SJCRH30 (cell line): ENCODE data around the gene NR2C1. TPM values are rescaled to one million over a fixed set of nuclear protein-coding genes. Genes with fewer than 3 reads are reported as not detected.
"Not testable (repeated sequence)": the region's sequence is repeated elsewhere in the genome, so short reads cannot be mapped to it uniquely, and the experiment has no call there.

ENCODE experiments used
- DNase-seq, 2 experiments: peaks; one replicate each; pipeline ENCODE4 v3.0.0-alpha.2; 2015 to 2020
- H3K27ac ChIP-seq: fragments of 250-450 bp; sonication (Bioruptor Pico); 2 replicates; pipeline ENCODE4 v1.5.1; 2020; ENCODE audit warnings: mild to moderate bottlenecking, moderate library complexity
- H3K27me3 ChIP-seq: fragments of 250-450 bp; sonication (Bioruptor Pico); 2 replicates; pipeline ENCODE4 v1.5.1; 2020; ENCODE audit warnings: mild to moderate bottlenecking, moderate library complexity
- H3K36me3 ChIP-seq: fragments of 250-450 bp; sonication (Bioruptor Pico); 2 replicates; pipeline ENCODE4 v1.5.1; 2020; ENCODE audit warnings: mild to moderate bottlenecking, moderate library complexity
- H3K4me1 ChIP-seq: fragments of 250-450 bp; sonication (Bioruptor Pico); 2 replicates; pipeline ENCODE4 v1.5.1; 2020; ENCODE audit warnings: mild to moderate bottlenecking, moderate library complexity
- H3K4me3 ChIP-seq: fragments of 250-450 bp; sonication (Bioruptor Pico); 2 replicates; pipeline ENCODE4 v1.5.1; 2020; ENCODE audit warnings: mild to moderate bottlenecking, moderate library complexity
- H3K9me3 ChIP-seq: fragments of 250-450 bp; sonication (Bioruptor Pico); replicated peaks from 2 replicates; pipeline ENCODE4 v1.5.1; 2020; ENCODE audit warnings: mild to moderate bottlenecking, moderate library complexity
- total RNA-seq: library from RNA; depleted of rRNA; stranded (reverse); fragments of >200 nt; shearing (Covaris generic); gene quantifications from 2 replicates; pipeline ENCODE4 v1.2.3, GENCODE V29; 2014

NR2C1 gene
- total RNA-seq, 1 experiment from 2014 or later, result 39.1 TPM

- Histone ChIP-seq H3K36me3 (peaks cover 8% of the 10 kb centered on the region; the same call in 1 of the 2 replicates), H3K27me3 (no peaks in the 10 kb centered on the region), H3K9me3 (no peaks in the 10 kb centered on the region; the same call in 1 of the 2 replicates), H3K4me1 (peaks cover 2% of the 10 kb centered on the region; the same call in 1 of the 2 replicates), H3K4me3 (peak overlapping the region; percentile 75), H3K27ac (peak overlapping the region; percentile 65; the same call in 1 of the 2 replicates)
- DNase-seq, result no peak
These were observed 70.7 kb downstream of the NR2C1 start for GRCh38 chr12:95002754-95003153.

- no peak for DNase-seq
- Histone ChIP-seq H3K36me3 (peaks cover 17% of the 10 kb centered on the region; the same call in 1 of the 2 replicates), H3K4me3 (no peak overlapping the region), H3K4me1 (peaks cover 2% of the 10 kb centered on the region; the same call in 1 of the 2 replicates), H3K9me3 (no peaks in the 10 kb centered on the region), H3K27ac (no peak overlapping the region), H3K27me3 (no peaks in the 10 kb centered on the region)
These were observed 75.1 kb downstream of the NR2C1 start for GRCh38 chr12:94998326-94998725.

- no peaks in the 10 kb centered on the region for H3K27me3 ChIP-seq
- peaks cover 17% of the 10 kb centered on the region; the same call in 1 of the 2 replicates for H3K36me3 ChIP-seq
- H3K4me1 ChIP-seq, result peaks cover 2% of the 10 kb centered on the region; the same call in 1 of the 2 replicates
- no peak overlapping the region for H3K27ac ChIP-seq
- no peak for DNase-seq
- no peak overlapping the region for H3K4me3 ChIP-seq
- no peaks in the 10 kb centered on the region for H3K9me3 ChIP-seq
These were observed 75.7 kb downstream of the NR2C1 start for GRCh38 chr12:94997726-94998125.

- DNase-seq, result no peak
- peaks cover 17% of the 10 kb centered on the region; the same call in 1 of the 2 replicates for H3K36me3 ChIP-seq
- no peak overlapping the region for H3K27ac ChIP-seq
- no peaks in the 10 kb centered on the region for H3K9me3 ChIP-seq
- no peak overlapping the region for H3K4me3 ChIP-seq
- H3K27me3 ChIP-seq, result no peaks in the 10 kb centered on the region
- H3K4me1 ChIP-seq, result no peaks in the 10 kb centered on the region
These were observed 76.4 kb downstream of the NR2C1 start for GRCh38 chr12:94997061-94997460.

GRCh38 chr12:94994312-94994711 is 79.1 kb downstream of the NR2C1 start:
- Histone ChIP-seq H3K4me1 (no peaks in the 10 kb centered on the region), H3K36me3 (peaks cover 10% of the 10 kb centered on the region; the same call in 1 of the 2 replicates), H3K4me3 (no peak overlapping the region), H3K27ac (no peak overlapping the region), H3K9me3 (no peaks in the 10 kb centered on the region), H3K27me3 (no peaks in the 10 kb centered on the region)
- DNase-seq, result no peak

GRCh38 chr12:94993855-94994254 is 79.6 kb downstream of the NR2C1 start:
- not testable (repeated sequence) for DNase-seq, H3K27me3 ChIP-seq, H3K9me3 ChIP-seq, H3K36me3 ChIP-seq, H3K27ac ChIP-seq, H3K4me1 ChIP-seq, H3K4me3 ChIP-seq

- Histone ChIP-seq H3K9me3 (no peaks in the 10 kb centered on the region), H3K27ac (no peak overlapping the region), H3K36me3 (peaks cover 3% of the 10 kb centered on the region; the same call in 1 of the 2 replicates), H3K4me1 (no peaks in the 10 kb centered on the region), H3K4me3 (no peak overlapping the region), H3K27me3 (no peaks in the 10 kb centered on the region)
- no peak for DNase-seq
These were observed 83.2 kb downstream of the NR2C1 start for GRCh38 chr12:94990222-94990621.

- Histone ChIP-seq H3K36me3 (no peaks in the 10 kb centered on the region; the same call in 1 of the 2 replicates), H3K4me1 (no peaks in the 10 kb centered on the region), H3K4me3 (no peak overlapping the region), H3K9me3 (no peaks in the 10 kb centered on the region), H3K27me3 (no peaks in the 10 kb centered on the region), H3K27ac (no peak overlapping the region)
- DNase-seq, result no peak
These were observed 84.9 kb downstream of the NR2C1 start for GRCh38 chr12:94988471-94988870.

GRCh38 chr12:94987801-94988200 is 85.6 kb downstream of the NR2C1 start:
- no peaks in the 10 kb centered on the region for H3K9me3 ChIP-seq
- no peak for DNase-seq

GRCh38 chr12:94987076-94987669 is 86.2 kb downstream of the NR2C1 start:
- H3K4me1 ChIP-seq, result peaks cover 4% of the 10 kb centered on the region; the same call in 1 of the 2 replicates
- H3K9me3 ChIP-seq, result no peaks in the 10 kb centered on the region
- H3K36me3 ChIP-seq, result no peaks in the 10 kb centered on the region; the same call in 1 of the 2 replicates
- H3K27me3 ChIP-seq, result no peaks in the 10 kb centered on the region
- H3K4me3 ChIP-seq, result no peak overlapping the region
- no peak for DNase-seq
- no peak overlapping the region for H3K27ac ChIP-seq

More at GRCh38 chr12:94987801-94988200, 85.6 kb downstream of the NR2C1 start:
- Histone ChIP-seq H3K4me1 (no peaks in the 10 kb centered on the region; the same call in 1 of the 2 replicates), H3K4me3 (no peak overlapping the region), H3K27ac (no peak overlapping the region), H3K36me3 (no peaks in the 10 kb centered on the region; the same call in 1 of the 2 replicates), H3K27me3 (no peaks in the 10 kb centered on the region)

GRCh38 chr12:94985099-94985498 is 88.3 kb downstream of the NR2C1 start:
- not testable (repeated sequence) for H3K9me3 ChIP-seq, H3K4me1 ChIP-seq, H3K36me3 ChIP-seq, DNase-seq, H3K27me3 ChIP-seq, H3K27ac ChIP-seq, H3K4me3 ChIP-seq

GRCh38 chr12:94983321-94983720 is 90.1 kb downstream of the NR2C1 start:
- Histone ChIP-seq H3K9me3 (no peaks in the 10 kb centered on the region), H3K27ac (peak overlapping the region; percentile 18; the same call in 1 of the 2 replicates), H3K4me3 (no peak overlapping the region), H3K4me1 (peaks cover 4% of the 10 kb centered on the region; the same call in 1 of the 2 replicates), H3K36me3 (peaks cover 3% of the 10 kb centered on the region), H3K27me3 (no peaks in the 10 kb centered on the region)
- DNase-seq, result no peak

GRCh38 chr12:94982456-94982855 is 91.0 kb downstream of the NR2C1 start:
- peaks cover 3% of the 10 kb centered on the region; the same call in 1 of the 2 replicates for H3K36me3 ChIP-seq
- no peaks in the 10 kb centered on the region for H3K9me3 ChIP-seq
- DNase-seq, result no peak
- H3K27me3 ChIP-seq, result no peaks in the 10 kb centered on the region
- H3K4me1 ChIP-seq, result peaks cover 4% of the 10 kb centered on the region; the same call in 1 of the 2 replicates
- no peak overlapping the region for H3K27ac ChIP-seq
- no peak overlapping the region for H3K4me3 ChIP-seq

- H3K4me3 ChIP-seq, result no peak overlapping the region
- peak in 1 of 2 experiments; percentile 8 for DNase-seq
- no peaks in the 10 kb centered on the region for H3K27me3 ChIP-seq
These were observed 92.8 kb downstream of the NR2C1 start for GRCh38 chr12:94980577-94980976.

GRCh38 chr12:94979941-94980340 is 93.5 kb downstream of the NR2C1 start:
- H3K4me3 ChIP-seq, result no peak overlapping the region
- no peak overlapping the region for H3K27ac ChIP-seq
- DNase-seq, result no peak
- no peaks in the 10 kb centered on the region for H3K9me3 ChIP-seq
- H3K4me1 ChIP-seq, result peaks cover 4% of the 10 kb centered on the region; the same call in 1 of the 2 replicates
- H3K36me3 ChIP-seq, result peaks cover 3% of the 10 kb centered on the region; the same call in 1 of the 2 replicates
- H3K27me3 ChIP-seq, result no peaks in the 10 kb centered on the region

More at GRCh38 chr12:94980577-94980976, 92.8 kb downstream of the NR2C1 start:
- no peak overlapping the region for H3K27ac ChIP-seq
- H3K4me1 ChIP-seq, result peaks cover 4% of the 10 kb centered on the region; the same call in 1 of the 2 replicates
- H3K36me3 ChIP-seq, result peaks cover 3% of the 10 kb centered on the region; the same call in 1 of the 2 replicates
- no peaks in the 10 kb centered on the region for H3K9me3 ChIP-seq
